ENCODE measurements around the gene NPSR1.

Gene NPSR1

GRCh38 chr7:34747867-34748727 lies 90.1 kb downstream of the NPSR1 start:
- DNase-seq (ENCODE audit: low read depth in 2 of 2) = peak; percentile 67 to 72
- no peak for TF ChIP-seq CTCF (IDR thresholded peaks at IDR 0.05; ENCODE audit: low read depth, low read length)
- H3K4me3 ChIP-seq (replicated peaks in 1 of 2; ENCODE audit: low read depth in 2 of 2, low read length in 2 of 2) = no peak overlapping the region

GRCh38 chr7:34748728-34749089 lies 90.7 kb downstream of the NPSR1 start:
- no peak for TF ChIP-seq CTCF (IDR thresholded peaks at IDR 0.05; ENCODE audit: low read depth, low read length)
- no peak for DNase-seq (ENCODE audit: low read depth in 2 of 2)
- no peak overlapping the region for H3K4me3 ChIP-seq (replicated peaks in 1 of 2; ENCODE audit: low read depth in 2 of 2, low read length in 2 of 2)

GRCh38 chr7:34749446-34749845 lies 91.4 kb downstream of the NPSR1 start:
- no peak overlapping the region for H3K4me3 ChIP-seq (replicated peaks in 1 of 2; ENCODE audit: low read depth in 2 of 2, low read length in 2 of 2)
- no peak for DNase-seq (ENCODE audit: low read depth in 2 of 2)
- no peak for TF ChIP-seq CTCF (IDR thresholded peaks at IDR 0.05; ENCODE audit: low read depth, low read length)

- no peak overlapping the region for H3K4me3 ChIP-seq (replicated peaks in 1 of 2; ENCODE audit: low read depth in 2 of 2, low read length in 2 of 2)
- DNase-seq (ENCODE audit: low read depth in 2 of 2) = no peak
- no peak for TF ChIP-seq CTCF (IDR thresholded peaks at IDR 0.05; ENCODE audit: low read depth, low read length)
Measured at GRCh38 chr7:34750209-34750608, 92.2 kb downstream of the NPSR1 start.

- H3K4me3 ChIP-seq (replicated peaks in 1 of 2; ENCODE audit: low read depth in 2 of 2, low read length in 2 of 2) = no peak overlapping the region
- TF ChIP-seq CTCF (IDR thresholded peaks at IDR 0.05; ENCODE audit: low read depth, low read length) = no peak
- no peak for DNase-seq (ENCODE audit: low read depth in 2 of 2)
Measured at GRCh38 chr7:34750636-34751035, 92.6 kb downstream of the NPSR1 start.

- H3K4me3 ChIP-seq (replicated peaks in 1 of 2; ENCODE audit: low read depth in 2 of 2, low read length in 2 of 2) = no peak overlapping the region
- TF ChIP-seq CTCF (IDR thresholded peaks at IDR 0.05; ENCODE audit: low read depth, low read length) = no peak
- no peak for DNase-seq (ENCODE audit: low read depth in 2 of 2)
Measured at GRCh38 chr7:34751725-34752643, 94.0 kb downstream of the NPSR1 start.
